ENCODE results near the gene ACTA1. TPM values are rescaled to one million over a fixed set of nuclear protein-coding genes. Genes with fewer than 3 reads are reported as not detected.
A peak's percentile ranks its signal among the peaks of the same experiment; 100 is the strongest.

ACTA1 gene
- total and polyA plus RNA-seq, 10 of the 15 experiments (the other 5 are each of a cell fraction or from before 2014, with no cell fraction given), result 0.05 to 0.35 (median 0.12) TPM; not detected in 7

- peak; percentile 9; the same call in 1 of the 2 replicates for TF ChIP-seq TCF3 (IDR thresholded peaks at IDR 0.05; ENCODE audit: borderline replicate concordance, insufficient read depth, low read depth, low read length)
- peak in 1 of 2 experiments; percentile 14; a peak in 1 of 4 replicates for TF ChIP-seq BHLHE40 (IDR thresholded peaks at IDR 0.05; ENCODE audit: borderline replicate concordance in 1 of 2, low read depth in 2 of 2, low read length in 1 of 2)
- TF ChIP-seq HDGF (IDR thresholded peaks at IDR 0.05), result peak; percentile 51
- no peak for TF ChIP-seq RCOR1 (conservative IDR thresholded peaks at IDR 0.05; ENCODE audit: low read depth, low read length)
- 0 out of 2 replicates have a peak, but pooled peaks have one; percentile 33 for TF ChIP-seq DPF2 (IDR thresholded peaks at IDR 0.05)
- TF ChIP-seq MTA3 (IDR thresholded peaks at IDR 0.05; ENCODE audit: borderline replicate concordance, low read length), result 0 out of 2 replicates have a peak, but pooled peaks have one; percentile 21
- 0 out of 2 replicates have a peak, but pooled peaks have one; percentile 25 for TF ChIP-seq NBN (IDR thresholded peaks at IDR 0.05)
- peak; percentile 66 for TF ChIP-seq NR2F1 (conservative IDR thresholded peaks at IDR 0.05)
- no peak for TF ChIP-seq FOXK2 (IDR thresholded peaks at IDR 0.05)
- TF ChIP-seq RUNX3 (IDR thresholded peaks at IDR 0.05; ENCODE audit: low read length), result peak; percentile 58
- no peak for TF ChIP-seq PAX8 (IDR thresholded peaks at IDR 0.05)
- peak; percentile 84 for TF ChIP-seq EED (IDR thresholded peaks at IDR 0.05; ENCODE audit: low read depth)
- peak in 1 of 2 experiments; percentile 75; a peak in 2 of 4 replicates for TF ChIP-seq ETV6 (conservative IDR thresholded peaks at IDR 0.05 in 1 of 2, IDR thresholded peaks at IDR 0.05 in 1 of 2; ENCODE audit: borderline replicate concordance in 1 of 2, low read depth in 1 of 2)
- TF ChIP-seq NFIC (IDR thresholded peaks at IDR 0.05; ENCODE audit: low read depth, low read length), result peak; percentile 36; the same call in 1 of the 2 replicates
Measured at GRCh38 chr1:229479660-229480399, 45.9 kb upstream of the ACTA1 start (continued).

Measured in GM12878 (cell line).